ENCODE data around the gene RAB31.

RAB31 gene

GRCh38 chr18:9824474-9824832, 116.4 kb downstream of the RAB31 start:
- no peak for DNase-seq

GRCh38 chr18:9824952-9825371, 116.9 kb downstream of the RAB31 start:
- no peak for DNase-seq

GRCh38 chr18:9825571-9826073, 117.5 kb downstream of the RAB31 start:
- no peak for DNase-seq

GRCh38 chr18:9826685-9827084, 118.6 kb downstream of the RAB31 start:
- DNase-seq = no peak

GRCh38 chr18:9827211-9827792, 119.2 kb downstream of the RAB31 start:
- no peak for DNase-seq

- DNase-seq = no peak
These were observed 119.8 kb downstream of the RAB31 start for GRCh38 chr18:9827793-9828505.

GRCh38 chr18:9828506-9829396, 120.7 kb downstream of the RAB31 start:
- DNase-seq = no peak

- no peak for DNase-seq
These were observed 121.3 kb downstream of the RAB31 start for GRCh38 chr18:9829397-9829712.

GRCh38 chr18:9831036-9831722, 123.1 kb downstream of the RAB31 start:
- no peak for DNase-seq

- no peak for DNase-seq
These were observed 123.7 kb downstream of the RAB31 start for GRCh38 chr18:9831723-9832199.

- no peak for DNase-seq
These were observed 124.8 kb downstream of the RAB31 start for GRCh38 chr18:9832871-9833270.

- no peak for DNase-seq
These were observed 126.5 kb downstream of the RAB31 start for GRCh38 chr18:9834551-9834950.

- DNase-seq = no peak
These were observed 127.1 kb downstream of the RAB31 start for GRCh38 chr18:9835113-9835755.

GRCh38 chr18:9835825-9836224, 127.7 kb downstream of the RAB31 start:
- DNase-seq = peak; percentile 74

- DNase-seq = peak; percentile 61
These were observed 130.2 kb downstream of the RAB31 start for GRCh38 chr18:9838144-9838877.

GRCh38 chr18:9839211-9839610, 131.1 kb downstream of the RAB31 start:
- no peak for DNase-seq

GRCh38 chr18:9839853-9840252, 131.8 kb downstream of the RAB31 start:
- DNase-seq = no peak

- no peak for DNase-seq
These were observed 133.7 kb downstream of the RAB31 start for GRCh38 chr18:9841752-9842151.

- no peak for DNase-seq
These were observed 134.3 kb downstream of the RAB31 start for GRCh38 chr18:9842448-9842847.

- no peak for DNase-seq
These were observed 137.2 kb downstream of the RAB31 start for GRCh38 chr18:9845256-9845655.

- DNase-seq = no peak
These were observed 138.2 kb downstream of the RAB31 start for GRCh38 chr18:9846162-9846925.

Measured in left hindlimb (tissue), 1 donor.